Upper lobe of left lung (tissue), 6 donors: ENCODE measurements around the gene TPSD1. TPM values are rescaled to one million over a fixed set of nuclear protein-coding genes. Genes with fewer than 3 reads are reported as not detected.
A peak's percentile ranks its signal among the peaks of the same experiment; 100 is the strongest.

Experiments used
- ATAC-seq, 2 donors: fragments of 200-7000 bp; cut with Tn5 transposase; one replicate each; pipeline ENCODE4 v1.9.1; 2022; ENCODE audit warnings: mild to moderate bottlenecking in 2 of 2, moderate library complexity in 2 of 2; ENCODE audit not compliant: low FRiP score in 2 of 2
- DNase-seq, 2 donors: peaks; one replicate each; pipeline ENCODE4 v3.0.0-alpha.2; 2019 to 2020
- H3K27ac ChIP-seq, 4 donors: fragments of 200-600 bp; sonication (generic); one replicate each; pipeline ENCODE4 v1.5.1; 2016 to 2019
- H3K27me3 ChIP-seq, 4 donors: fragments of 200-600 bp; sonication (generic); one replicate each; pipeline ENCODE4 v1.5.1; 2017 to 2019
- H3K36me3 ChIP-seq, 4 donors: fragments of 200-600 bp; sonication (generic); one replicate each; pipeline ENCODE4 v1.5.1; 2016 to 2019
- H3K4me1 ChIP-seq, 4 donors: fragments of 200-600 bp; sonication (generic); one replicate each; pipeline ENCODE4 v1.5.1; 2018 to 2019
- H3K4me3 ChIP-seq, 4 donors: fragments of 200-600 bp; sonication (generic); one replicate each; pipeline ENCODE4 v1.5.1; 2017 to 2019; ENCODE audit warnings: mild to moderate bottlenecking in 2 of 4, moderate library complexity in 1 of 4
- H3K9me3 ChIP-seq, 4 donors: fragments of 200-600 bp; sonication (generic); one replicate each; pipeline ENCODE4 v1.5.1; 2018 to 2019
- CTCF ChIP-seq, 6 experiments: fragments of 450-650 bp in 4 of 6; fragments of 200-600 bp in 2 of 6; sonication (generic) in 2 of 6; IDR thresholded peaks; one replicate each; pipeline ENCODE4 v1.5.1; 2016 to 2019; ENCODE audit warnings: antibody characterized with exemption in 6 of 6
- EP300 ChIP-seq, 4 donors: sonication (generic); formaldehyde crosslinking; IDR thresholded peaks; one replicate each; pipeline ENCODE4 v1.5.1; 2017; ENCODE audit warnings: antibody characterized with exemption in 4 of 4, control low read depth in 2 of 4
- POLR2A ChIP-seq, 4 donors: fragments of 450-650 bp; IDR thresholded peaks; one replicate each; pipeline ENCODE4 v1.5.1; 2016 to 2017; ENCODE audit warnings: antibody characterized with exemption in 4 of 4, mild to moderate bottlenecking in 2 of 4
- POLR2AphosphoS5 ChIP-seq, 2 donors: sonication (generic); formaldehyde crosslinking; IDR thresholded peaks; one replicate each; pipeline ENCODE4 v1.5.1; 2017; ENCODE audit warnings: antibody characterized with exemption in 2 of 2
- WGBS, 2 donors: methylation state at CpG; one replicate each; pipeline ENCODE4 v1.1.5; 2017 to 2018; 5-methylcytosine and 5-hydroxymethylcytosine counted together
- total RNA-seq, 6 donors: library from RNA; depleted of rRNA in 4 of 6; stranded (reverse); fragments of >200 nt in 4 of 6; gene quantifications; one replicate each; pipeline versions ENCODE4 v1.1.0 to v1.2.1, GENCODE V29; 2016 to 2021
- donor health status: DM: no; HTN: no; CAD: no; lungs with moderate emphysema.
- donor health status: DM: no; HTN: yes; CAD: no; lungs with severe emphysema.

TPSD1 gene
- total RNA-seq, 6 donors from 2014 or later = 1.3 to 14.0 (median 6.4) TPM

DNA sequence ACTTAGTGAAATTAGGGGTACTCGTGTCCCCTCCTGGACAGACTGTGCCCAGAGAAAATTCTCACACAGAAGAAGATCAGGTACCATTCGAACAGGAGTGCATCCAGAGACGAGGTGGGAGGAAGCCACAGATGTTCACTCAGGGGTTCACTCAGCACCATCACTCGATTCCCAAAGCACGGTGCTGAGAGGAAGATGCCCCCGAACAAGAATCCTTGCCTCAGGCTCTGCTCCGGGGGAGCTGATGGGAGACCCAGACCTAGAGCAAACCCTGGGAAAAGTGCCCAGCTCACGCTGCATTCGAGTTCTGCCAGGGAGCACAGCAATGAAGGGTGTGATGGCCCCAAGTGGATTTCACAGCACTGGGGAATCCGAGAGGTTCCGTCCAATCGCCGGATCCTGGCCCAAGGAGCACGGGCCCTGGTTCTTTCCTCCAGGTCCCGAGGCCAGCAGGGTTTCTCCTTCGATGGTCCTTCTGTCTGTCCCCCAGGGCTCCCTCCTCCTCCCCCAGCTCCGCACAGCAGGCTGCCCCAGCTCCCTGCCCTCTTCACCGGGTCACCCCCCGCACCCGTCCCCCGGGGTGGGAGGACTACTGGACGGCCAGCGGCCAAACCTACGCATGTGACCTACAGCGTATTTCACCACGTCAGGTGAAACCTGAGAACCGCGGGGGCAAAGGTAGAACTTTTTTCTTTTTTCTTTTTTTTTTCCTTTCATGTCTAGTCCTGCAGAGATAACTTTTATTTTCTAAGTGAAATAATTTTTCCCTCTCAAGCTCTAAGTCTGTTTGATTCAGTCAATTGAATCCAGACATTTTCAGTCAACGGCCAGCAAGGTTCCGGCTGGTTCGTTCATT lies 43.4 kb downstream of the TPSD1 start:
- H3K27me3 ChIP-seq = no peaks in the 10 kb centered on the region
- no peak for DNase-seq
- WGBS, 2 donors = 70 to 74% methylated on average over 31 of the region's 31 CpGs
- H3K36me3 ChIP-seq = no peaks in the 10 kb centered on the region
- TF ChIP-seq POLR2AphosphoS5 (IDR thresholded peaks at IDR 0.05) (no peak), CTCF (IDR thresholded peaks at IDR 0.05) (no peak), EP300 (IDR thresholded peaks at IDR 0.05) (no peak), POLR2A (IDR thresholded peaks at IDR 0.05) (no peak)
- no peak overlapping the region for H3K4me3 ChIP-seq
- no peak overlapping the region for H3K27ac ChIP-seq
- no peak for ATAC-seq
- H3K9me3 ChIP-seq = no peaks in the 10 kb centered on the region
- peaks cover 6 to 21% (median 11%) of the 10 kb centered on the region in 4 donors for H3K4me1 ChIP-seq

DNA sequence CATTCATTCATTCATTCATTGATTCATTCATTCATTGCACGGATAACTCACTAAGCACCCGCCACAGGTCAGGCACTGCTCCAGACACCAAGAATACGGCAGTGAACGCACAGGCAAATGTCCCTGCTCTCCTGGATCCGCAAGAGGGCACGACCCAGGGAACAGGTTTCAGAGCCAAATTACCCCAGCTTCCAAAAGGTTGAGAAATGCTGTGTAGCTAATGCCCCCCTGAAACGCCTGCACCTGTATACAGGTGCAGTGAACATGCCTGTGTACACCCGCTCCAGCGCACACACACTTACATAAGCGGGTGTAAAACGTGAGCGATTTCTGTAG lies 44.0 kb downstream of the TPSD1 start:
- no peak for TF ChIP-seq CTCF (IDR thresholded peaks at IDR 0.05)
- TF ChIP-seq POLR2A (IDR thresholded peaks at IDR 0.05) = no peak
- no peak for TF ChIP-seq EP300 (IDR thresholded peaks at IDR 0.05)
- no peak for TF ChIP-seq POLR2AphosphoS5 (IDR thresholded peaks at IDR 0.05)
- WGBS, 2 donors = 77 to 79% methylated on average over 12 of the region's 12 CpGs

GRCh38 chr16:1300664-1301476 lies 45.0 kb downstream of the TPSD1 start:
- peak; percentile 76 to 96 for DNase-seq
- WGBS, 2 donors = 15 to 19% methylated on average over 15 to 19 of the region's 42 CpGs
- H3K27me3 ChIP-seq = no peaks in the 10 kb centered on the region
- H3K4me1 ChIP-seq = peaks cover 6 to 21% (median 11%) of the 10 kb centered on the region in 4 donors
- TF ChIP-seq POLR2A (IDR thresholded peaks at IDR 0.05) = no peak
- TF ChIP-seq CTCF (IDR thresholded peaks at IDR 0.05) = peak; percentile 86 to 94 (median 90)
- TF ChIP-seq EP300 (IDR thresholded peaks at IDR 0.05) = no peak
- TF ChIP-seq POLR2AphosphoS5 (IDR thresholded peaks at IDR 0.05) = no peak
- H3K27ac ChIP-seq = no peak overlapping the region
- no peaks in the 10 kb centered on the region for H3K36me3 ChIP-seq
- ATAC-seq = peak; percentile 84 to 85
- peak overlapping the region in 2 of 4 donors; percentile 9 to 12 for H3K4me3 ChIP-seq
- H3K9me3 ChIP-seq = no peaks in the 10 kb centered on the region

More for the DNA sequence above, 44.0 kb downstream of the TPSD1 start:
- no peaks in the 10 kb centered on the region for H3K27me3 ChIP-seq
- no peak for ATAC-seq
- H3K36me3 ChIP-seq = no peaks in the 10 kb centered on the region
- no peaks in the 10 kb centered on the region for H3K9me3 ChIP-seq
- H3K4me1 ChIP-seq = peaks cover 6 to 21% (median 11%) of the 10 kb centered on the region in 4 donors
- DNase-seq = no peak
- H3K4me3 ChIP-seq = no peak overlapping the region
- no peak overlapping the region for H3K27ac ChIP-seq

- no peaks in the 10 kb centered on the region for H3K36me3 ChIP-seq
- no peak for ATAC-seq
- no peaks in the 10 kb centered on the region for H3K27me3 ChIP-seq
- no peaks in the 10 kb centered on the region for H3K9me3 ChIP-seq
- no peak overlapping the region for H3K27ac ChIP-seq
- TF ChIP-seq EP300 (IDR thresholded peaks at IDR 0.05) (no peak), CTCF (IDR thresholded peaks at IDR 0.05) (no peak), POLR2AphosphoS5 (IDR thresholded peaks at IDR 0.05) (no peak), POLR2A (IDR thresholded peaks at IDR 0.05) (no peak)
- WGBS, 2 donors = 80 to 83% methylated on average over 10 to 12 of the region's 12 CpGs
- DNase-seq = no peak
- H3K4me1 ChIP-seq = peaks cover 6 to 21% (median 11%) of the 10 kb centered on the region in 4 donors
- no peak overlapping the region for H3K4me3 ChIP-seq
Observed at GRCh38 chr16:1301562-1301961, 45.7 kb downstream of the TPSD1 start.
